ENCODE data around the gene MINPP1. TPM values are rescaled to one million over a fixed set of nuclear protein-coding genes. Genes with fewer than 3 reads are reported as not detected.

The MINPP1 gene
- total and polyA plus RNA-seq, 4 donors: 19.1 to 111 (median 24.6) TPM

- no peak overlapping the region for H3K4me3 ChIP-seq (ENCODE audit: low read depth in 1 of 3, low read length in 3 of 3)
- peak overlapping the region in 1 of 2 donors; percentile 11 for H3K27ac ChIP-seq (ENCODE audit: low read depth in 1 of 2, low read length in 2 of 2)
- TF ChIP-seq HNF4A (conservative IDR thresholded peaks at IDR 0.05) (no peak), EGR1 (IDR thresholded peaks at IDR 0.05; ENCODE audit: low read depth in 2 of 2) (no peak), FOXA1 (IDR thresholded peaks at IDR 0.05) (no peak), CTCF (IDR thresholded peaks at IDR 0.05; ENCODE audit: low read depth, low read length, missing input control) (no peak), REST (IDR thresholded peaks at IDR 0.05) (no peak), YY1 (IDR thresholded peaks at IDR 0.05) (no peak), GABPA (IDR thresholded peaks at IDR 0.05 in 1 of 2, conservative IDR thresholded peaks at IDR 0.05 in 1 of 2) (no peak), HNF4G (IDR thresholded peaks at IDR 0.05) (no peak), JUND (IDR thresholded peaks at IDR 0.05) (no peak), ZBTB33 (IDR thresholded peaks at IDR 0.05) (no peak), TAF1 (conservative IDR thresholded peaks at IDR 0.05) (no peak), FOXA2 (IDR thresholded peaks at IDR 0.05) (no peak), RXRA (IDR thresholded peaks at IDR 0.05) (no peak), NR2F2 (IDR thresholded peaks at IDR 0.05) (no peak), SP1 (IDR thresholded peaks at IDR 0.05) (no peak)
- no peaks in the 10 kb centered on the region for H3K27me3 ChIP-seq (ENCODE audit: control insufficient read depth in 4 of 4, insufficient read depth in 4 of 4, low read length in 3 of 4)
- WGBS: 94% methylated on average over 1 of the region's 1 CpG
- no peak overlapping the region for H3K9ac ChIP-seq (ENCODE audit: low read depth in 1 of 2, low read length in 2 of 2)
- H3K4me1 ChIP-seq (ENCODE audit: control insufficient read depth in 4 of 4, insufficient read depth in 4 of 4, low read length in 3 of 4): peaks cover 0 to 36% (median 26%) of the 10 kb centered on the region in 4 donors
- no peak for DNase-seq (ENCODE audit: low spot score)
- H3K36me3 ChIP-seq (ENCODE audit: control insufficient read depth in 4 of 4, insufficient read depth in 3 of 4, low read depth in 1 of 4, low read length in 3 of 4): peaks cover 0 to 19% (median 11%) of the 10 kb centered on the region in 4 donors
- no peaks in the 10 kb centered on the region for H3K9me3 ChIP-seq (ENCODE audit: control insufficient read depth in 4 of 4, low read length in 3 of 4)
These were observed 4.1 kb downstream of the MINPP1 start for GRCh38 chr10:87508837-87509236.

- H3K9me3 ChIP-seq (ENCODE audit: control insufficient read depth in 4 of 4, low read length in 3 of 4): no peaks in the 10 kb centered on the region
- peaks cover 0 to 29% (median 17%) of the 10 kb centered on the region in 4 donors for H3K36me3 ChIP-seq (ENCODE audit: control insufficient read depth in 4 of 4, insufficient read depth in 3 of 4, low read depth in 1 of 4, low read length in 3 of 4)
- H3K27ac ChIP-seq (ENCODE audit: low read depth in 1 of 2, low read length in 2 of 2): no peak overlapping the region
- H3K9ac ChIP-seq (ENCODE audit: low read depth in 1 of 2, low read length in 2 of 2): no peak overlapping the region
- DNase-seq (ENCODE audit: low spot score): no peak
- H3K27me3 ChIP-seq (ENCODE audit: control insufficient read depth in 4 of 4, insufficient read depth in 4 of 4, low read length in 3 of 4): no peaks in the 10 kb centered on the region
- 95% methylated on average over 3 of the region's 3 CpGs for WGBS
- TF ChIP-seq FOXA1 (IDR thresholded peaks at IDR 0.05): no peak
- TF ChIP-seq ATF3 (IDR thresholded peaks at IDR 0.05): no peak
- no peak for TF ChIP-seq HNF4A (conservative IDR thresholded peaks at IDR 0.05)
- no peak for TF ChIP-seq FOXA2 (IDR thresholded peaks at IDR 0.05)
- no peak for TF ChIP-seq CTCF (IDR thresholded peaks at IDR 0.05; ENCODE audit: low read depth, low read length, missing input control)
- H3K4me3 ChIP-seq (ENCODE audit: low read depth in 1 of 3, low read length in 3 of 3): no peak overlapping the region
- peaks cover 0 to 32% (median 24%) of the 10 kb centered on the region in 4 donors for H3K4me1 ChIP-seq (ENCODE audit: control insufficient read depth in 4 of 4, insufficient read depth in 4 of 4, low read length in 3 of 4)
These were observed 5.3 kb downstream of the MINPP1 start for GRCh38 chr10:87510025-87510424.

Measured in liver (tissue), 9 donors.